Heart left ventricle (tissue), 16 donors: ENCODE data around the gene SEC14L5. TPM values are rescaled to one million over a fixed set of nuclear protein-coding genes. Genes with fewer than 3 reads are reported as not detected.

Source experiments
- ATAC-seq, 4 donors: fragments of 200-7000 bp; cut with Tn5 transposase; one replicate each; pipeline ENCODE4 v1.9.1; 2020 to 2022; ENCODE audit warnings: moderate library complexity in 4 of 4, mild to moderate bottlenecking in 3 of 4, moderate number of reproducible peaks in 1 of 4
- DNase-seq, 5 donors: peaks; one replicate each; pipeline ENCODE4 v3.0.0-alpha.2; 2020
- H3K27ac ChIP-seq, 12 donors: fragments of 200-600 bp; sonication (generic) in 4 of 12; one replicate each; pipeline versions ENCODE4 v1.5.0 to v1.8.0; 2016 to 2022; ENCODE audit warnings: mild to moderate bottlenecking in 2 of 12
- H3K27me3 ChIP-seq, 9 donors: fragments of 200-600 bp; sonication (generic) in 2 of 9; one replicate each; pipeline versions ENCODE4 v1.5.1 to v1.8.0; 2016 to 2022; ENCODE audit warnings: mild to moderate bottlenecking in 3 of 9
- H3K36me3 ChIP-seq, 9 donors: fragments of 200-600 bp; sonication (generic) in 2 of 9; one replicate each; pipeline versions ENCODE4 v1.5.0 to v1.8.0; 2018 to 2022; ENCODE audit warnings: mild to moderate bottlenecking in 2 of 9
- H3K4me1 ChIP-seq, 12 donors: fragments of 200-600 bp; sonication (generic) in 4 of 12; one replicate each; pipeline versions ENCODE4 v1.5.0 to v1.8.0; 2016 to 2022; ENCODE audit warnings: mild to moderate bottlenecking in 3 of 12
- H3K4me3 ChIP-seq, 12 donors: fragments of 200-600 bp; sonication (generic) in 4 of 12; one replicate each; pipeline versions ENCODE4 v1.5.0 to v1.8.0; 2017 to 2022; ENCODE audit warnings: mild to moderate bottlenecking in 9 of 12, moderate library complexity in 4 of 12
- H3K9me3 ChIP-seq, 12 donors: fragments of 200-600 bp; sonication (generic) in 4 of 12; one replicate each; pipeline versions ENCODE4 v1.5.0 to v1.8.0; 2016 to 2022; ENCODE audit warnings: mild to moderate bottlenecking in 1 of 12
- CTCF ChIP-seq, 12 donors: fragments of 200-600 bp; sonication (generic) in 4 of 12; IDR thresholded peaks; one replicate each; pipeline versions ENCODE4 v1.5.0 to v1.8.0; 2018 to 2022; ENCODE audit warnings: antibody characterized with exemption in 12 of 12, mild to moderate bottlenecking in 5 of 12
- POLR2A ChIP-seq, 2 donors: fragments of 450-650 bp; IDR thresholded peaks; one replicate each; pipeline ENCODE4 v1.6.1; 2017; ENCODE audit warnings: antibody characterized with exemption in 2 of 2, mild to moderate bottlenecking in 2 of 2, moderate library complexity in 2 of 2
- WGBS, 4 donors: extraction: QIAGEN DNeasy Blood & Tissue Kit in 2 of 4; methylation state at CpG; one replicate each; pipeline versions ENCODE4 v1.1.5 to v1.1.7; 2013 to 2018; 5-methylcytosine and 5-hydroxymethylcytosine counted together
- intact Hi-C, 10 donors: fragments of 100-400 bp; cut with DNase I; formaldehyde crosslinking; loops; one replicate each; pipeline versions ENCODE4 v1.11.1 to v1.14.2; 2022
- polyA plus RNA-seq, 2 donors: library from polyadenylated mRNA; stranded (reverse); fragments of 200-250 nt; gene quantifications; one replicate each; pipeline ENCODE4 v1.2.3, GENCODE V29; 2013
- total RNA-seq, 9 donors: library from RNA; depleted of rRNA in 2 of 9; stranded (reverse); fragments of >200 nt in 2 of 9; fragmentation: NEBNext Ultra II Directional in 3 of 9; extraction: Animal tissue kit (Norgen Biotek cat#: 25700) in 3 of 9; gene quantifications; one replicate each; pipeline versions ENCODE4 v1.1.0 to v1.2.4, GENCODE V29; 2016 to 2023
- donor health status: ischemic (EF 13 %, LVEDD 7.1; RV severe dilation, severe dysfunction).
- donor health status: healthy with polysubstance abuse.
- donor health status: DM: no; HTN: yes; CAD: no.
- donor health status: DM: no; HTN: no; CAD: no.
- donor health status: ischemic (EF 25% LVEDD 6.9; RV normal size, moderate dysfunction).
- donor health status: ischemic (EF 25% LVEDD 5.7; RV mildly dilated, moderate dysfunction).
- donor health status: healthy.
- donor health status: DM: yes; HTN: yes; CAD: no.
- donor health status: ischemic (EF 35%, LVEDD 5.7; RV mildly dilated, moderate dysfunction).
- donor health status: nonischemic (EF 11% LVEDD 7.7; RV severe dilation, severe dysfunction).
- donor health status: DM: yes; HTN: yes; CAD: no.
- donor health status: PGD.
- donor health status: ischemic (EF 29% LVEDD 5.4; RV normal size, mild dysfunction).
- donor health status: nonischemic (EF 23%, LVEDD 6.1; RV moderate dilation, normal function).

The SEC14L5 gene
- total and polyA plus RNA-seq, 11 donors, result 0.11 to 25.4 (median 5.7) TPM

DNA sequence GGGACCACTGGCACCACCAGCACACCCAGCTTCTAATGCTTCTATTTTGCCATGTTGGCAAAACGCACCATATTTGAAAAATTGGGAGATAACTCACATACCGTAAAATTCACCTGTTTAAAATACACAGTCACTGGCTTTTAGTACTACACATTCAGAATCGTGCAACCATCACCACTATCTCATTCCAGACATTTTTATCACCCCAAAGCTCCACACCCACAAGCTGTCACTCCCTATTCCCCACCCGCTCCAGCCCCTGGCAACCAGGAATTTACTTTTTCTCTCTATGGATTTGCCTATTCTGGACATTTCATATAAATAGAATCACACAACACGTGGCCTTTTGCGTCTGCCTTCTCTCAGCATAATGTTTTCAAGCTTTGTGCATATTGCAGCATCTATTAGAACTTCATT is 46.2 kb upstream of the SEC14L5 start:
- no peaks in the 10 kb centered on the region for H3K4me1 ChIP-seq
- no peaks in the 10 kb centered on the region for H3K9me3 ChIP-seq
- 61 to 74% (median 68%) methylated on average over 6 of the region's 6 CpGs for WGBS, 4 donors
- DNase-seq (no peak), ATAC-seq (no peak)
- no peaks in the 10 kb centered on the region for H3K36me3 ChIP-seq
- no peaks in the 10 kb centered on the region for H3K27me3 ChIP-seq
- no peak overlapping the region for H3K27ac ChIP-seq
- H3K4me3 ChIP-seq, result no peak overlapping the region
- intact Hi-C loops, result no loop called here
- TF ChIP-seq POLR2A (IDR thresholded peaks at IDR 0.05) (no peak), CTCF (IDR thresholded peaks at IDR 0.05) (no peak)

GRCh38 chr16:4913130-4913773 is 44.9 kb upstream of the SEC14L5 start:
- 71 to 82% (median 74%) methylated on average over 7 of the region's 7 CpGs for WGBS, 4 donors
- DNase-seq, result no peak
- H3K4me3 ChIP-seq, result no peak overlapping the region
- TF ChIP-seq CTCF (IDR thresholded peaks at IDR 0.05) (no peak), POLR2A (IDR thresholded peaks at IDR 0.05) (no peak)
- no peaks in the 10 kb centered on the region for H3K9me3 ChIP-seq
- H3K27ac ChIP-seq, result no peak overlapping the region
- no peaks in the 10 kb centered on the region for H3K27me3 ChIP-seq
- intact Hi-C loops, result no loop called here
- no peaks in the 10 kb centered on the region for H3K4me1 ChIP-seq
- no peaks in the 10 kb centered on the region for H3K36me3 ChIP-seq
- ATAC-seq, result no peak

DNA sequence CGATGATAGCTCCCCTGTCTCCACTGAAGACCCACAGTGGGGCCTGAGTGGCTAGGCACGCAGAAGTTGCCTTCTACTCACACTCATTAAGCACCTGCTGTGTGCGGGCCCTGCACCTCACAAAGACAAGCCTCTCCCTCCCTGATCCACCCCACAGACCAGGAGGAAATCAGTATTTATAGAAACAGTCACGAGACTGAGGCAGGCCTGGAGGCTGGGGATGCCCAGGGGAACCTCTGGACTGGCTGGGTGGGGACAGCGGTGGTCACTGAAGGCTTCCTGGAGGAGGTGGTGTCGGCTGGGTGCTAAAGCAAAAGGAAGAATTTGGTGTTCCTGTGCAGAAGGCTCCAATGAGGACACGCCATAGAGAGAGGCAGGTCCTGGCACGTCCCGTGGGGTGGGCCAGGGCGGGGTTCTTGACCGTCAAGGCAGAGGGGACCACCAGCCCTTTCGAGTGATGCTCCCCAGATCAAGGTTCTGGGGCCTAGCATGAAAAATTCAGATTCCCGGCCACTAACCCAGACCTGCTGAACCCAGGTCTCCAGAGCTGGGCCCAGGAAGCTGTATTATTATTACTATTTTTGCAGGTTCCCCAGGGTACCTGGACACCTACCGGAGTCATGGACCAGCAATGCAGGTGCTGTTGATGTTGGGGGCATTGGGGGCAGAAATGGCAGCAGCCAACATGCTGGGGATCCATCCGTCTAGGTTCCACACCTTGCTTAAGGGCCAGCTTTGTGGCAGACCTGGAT is 44.2 kb upstream of the SEC14L5 start:
- 82 to 87% (median 86%) methylated on average over 15 of the region's 15 CpGs for WGBS, 4 donors
- no peak for ATAC-seq
- DNase-seq, result no peak

More for the DNA sequence above, 44.2 kb upstream of the SEC14L5 start:
- Histone ChIP-seq H3K27me3 (no peaks in the 10 kb centered on the region), H3K4me3 (no peak overlapping the region), H3K36me3 (no peaks in the 10 kb centered on the region), H3K27ac (no peak overlapping the region), H3K9me3 (no peaks in the 10 kb centered on the region), H3K4me1 (no peaks in the 10 kb centered on the region)
- intact Hi-C loops, result no loop called here
- TF ChIP-seq CTCF (IDR thresholded peaks at IDR 0.05), result no peak
- TF ChIP-seq POLR2A (IDR thresholded peaks at IDR 0.05), result no peak
